GM23338 (cell line): ENCODE data around the gene OTOGL. TPM values are rescaled to one million over a fixed set of nuclear protein-coding genes. Genes with fewer than 3 reads are reported as not detected.

Experiments
- ATAC-seq: fragments of 200-7000 bp; cut with Tn5 transposase; 3 replicates; pipeline ENCODE4 v1.9.1; 2020
- DNase-seq: peaks from one replicate; pipeline ENCODE4 v3.0.0-alpha.2; 2015; ENCODE audit warnings: low spot score
- H2AFZ ChIP-seq: fragments of 200-600 bp; sonication (generic); 2 replicates; pipeline ENCODE4 v1.8.0; 2016; ENCODE audit warnings: antibody characterized with exemption, mild to moderate bottlenecking, moderate library complexity
- H3F3A ChIP-seq: fragments of 200-600 bp; sonication (generic); replicated peaks from 2 replicates; pipeline ENCODE4 v1.8.0; 2017; ENCODE audit warnings: antibody characterized with exemption, mixed run types, low read depth
- H3K27ac ChIP-seq: fragments of 200-600 bp; sonication (generic); 2 replicates; pipeline ENCODE4 v1.6.1; 2016; ENCODE audit warnings: low read depth
- H3K27me3 ChIP-seq: fragments of 200-600 bp; sonication (generic); 2 replicates; pipeline ENCODE4 v1.8.0; 2016; ENCODE audit warnings: mild to moderate bottlenecking, mixed run types, moderate library complexity; ENCODE audit not compliant: insufficient read depth
- H3K36me3 ChIP-seq: fragments of 200-600 bp; sonication (generic); 2 replicates; pipeline ENCODE4 v1.8.0; 2016; ENCODE audit warnings: mild to moderate bottlenecking; ENCODE audit not compliant: insufficient read depth
- H3K4me1 ChIP-seq: fragments of 200-600 bp; sonication (generic); 2 replicates; pipeline ENCODE4 v1.8.0; 2016; ENCODE audit warnings: mild to moderate bottlenecking, moderate library complexity; ENCODE audit not compliant: insufficient read depth
- H3K4me2 ChIP-seq: fragments of 200-600 bp; sonication (generic); 2 replicates; pipeline ENCODE4 v1.7.1; 2017; ENCODE audit warnings: mixed run types
- H3K4me3 ChIP-seq: fragments of 200-600 bp; sonication (generic); 2 replicates; pipeline ENCODE4 v1.6.1; 2016; ENCODE audit warnings: mixed run types
- H3K79me2 ChIP-seq: fragments of 200-600 bp; sonication (generic); replicated peaks from 2 replicates; pipeline ENCODE4 v1.8.0; 2017; ENCODE audit warnings: mild to moderate bottlenecking; ENCODE audit not compliant: insufficient read depth
- H3K9me2 ChIP-seq: fragments of 200-600 bp; sonication (generic); 2 replicates; pipeline ENCODE4 v1.8.0; 2017; ENCODE audit not compliant: insufficient read depth
- H4K20me1 ChIP-seq: fragments of 200-600 bp; sonication (generic); replicated peaks from 2 replicates; pipeline ENCODE4 v1.8.0; 2017; ENCODE audit warnings: mild to moderate bottlenecking; ENCODE audit not compliant: insufficient read depth
- H3K27ac Mint-ChIP-seq: 2 replicates; pipeline ENCODE4 v1.8.0; 2020; ENCODE audit warnings: inconsistent platforms, mild to moderate bottlenecking, moderate library complexity, mixed read lengths
- H3K27me3 Mint-ChIP-seq: 3 replicates; pipeline ENCODE4 v1.8.0; 2022; ENCODE audit warnings: low read depth, mild to moderate bottlenecking, moderate library complexity, mixed read lengths, inconsistent platforms; ENCODE audit not compliant: insufficient read depth, poor library complexity
- H3K36me3 Mint-ChIP-seq: 3 replicates; pipeline ENCODE4 v1.8.0; 2021; ENCODE audit warnings: low read depth, mild to moderate bottlenecking, inconsistent platforms, moderate library complexity, mixed read lengths
- H3K4me1 Mint-ChIP-seq: 3 replicates; pipeline ENCODE4 v1.8.0; 2020; ENCODE audit warnings: mild to moderate bottlenecking, inconsistent platforms, mixed read lengths
- H3K4me3 Mint-ChIP-seq: 3 replicates; pipeline ENCODE4 v1.8.0; 2021; ENCODE audit warnings: moderate library complexity, mild to moderate bottlenecking, inconsistent platforms, mixed read lengths
- H3K9me3 Mint-ChIP-seq: 3 replicates; pipeline ENCODE4 v1.8.0; 2020; ENCODE audit warnings: moderate library complexity, mild to moderate bottlenecking, inconsistent platforms, mixed read lengths
- CREB1 ChIP-seq: fragments of 250-450 bp; sonication (Bioruptor Pico); IDR thresholded peaks from 2 replicates; pipeline ENCODE4 v1.5.0; 2020; ENCODE audit warnings: low read depth, mild to moderate bottlenecking, moderate library complexity
- EZH2phosphoT487 ChIP-seq: fragments of 200-600 bp; sonication (generic); IDR thresholded peaks from one replicate; pipeline ENCODE4 v1.8.1; 2018; ENCODE audit warnings: antibody characterized with exemption; ENCODE audit not compliant: unreplicated experiment
- ZNF462 ChIP-seq: fragments of 250-450 bp; sonication (Bioruptor Pico); IDR thresholded peaks from 2 replicates; pipeline ENCODE4 v1.5.0; 2020; ENCODE audit warnings: mild to moderate bottlenecking, moderate library complexity
- polyA plus RNA-seq: library from polyadenylated mRNA; unstranded; fragments of >200 nt; fragmentation: Nextera tagmentation; extraction: Ambion mirVana; gene quantifications from 2 replicates; pipeline ENCODE4 v1.2.1, GENCODE V29; 2016
- total RNA-seq: library from RNA; depleted of rRNA; stranded (reverse); fragments of >200 nt; shearing (Covaris generic); gene quantifications from 2 replicates; pipeline ENCODE4 v1.2.3, GENCODE V29; 2014
- TF ChIP-seq, protein P1 (sequence below), 2 experiments: fragments of 200-600 bp in 1 of 2; sonication (generic) in 1 of 2; conservative IDR thresholded peaks; 2 replicates each; pipeline versions ENCODE4 v1.5.1 to v1.6.1; 2016 to 2017; ENCODE audit warnings: antibody characterized with exemption in 2 of 2, low read depth in 2 of 2, mild to moderate bottlenecking in 2 of 2, moderate library complexity in 1 of 2
- TF ChIP-seq, protein P2 (sequence below): IDR thresholded peaks from one replicate; pipeline ENCODE4 v1.6.1; 2018; ENCODE audit warnings: antibody characterized with exemption; ENCODE audit not compliant: unreplicated experiment

The OTOGL gene
- total and polyA plus RNA-seq, 2 experiments from 2014 or later: 0.36 to 0.66 TPM

- no peak for TF ChIP-seq ZNF462 (CRISPR knock-in tag)
Observed at GRCh38 chr12:80317307-80317706, 218.0 kb downstream of the OTOGL start (continued).

- Histone ChIP-seq H3K27ac (no peak overlapping the region), H2AFZ (peak overlapping the region; percentile 3; the same call in 1 of the 2 replicates), H3K4me1 (peaks cover 35% of the 10 kb centered on the region), H4K20me1 (no peaks in the 10 kb centered on the region), H3K36me3 (no peaks in the 10 kb centered on the region), H3K4me2 (peak overlapping the region; percentile 19), H3K9me2 (no peaks in the 10 kb centered on the region), H3F3A (no peaks in the 10 kb centered on the region), H3K79me2 (no peaks in the 10 kb centered on the region), H3K27me3 (no peaks in the 10 kb centered on the region), H3K4me3 (no peak overlapping the region)
- peaks cover 42% of the 10 kb centered on the region for H3K4me1 Mint-ChIP-seq
- H3K27ac Mint-ChIP-seq: no peak overlapping the region
- no peak overlapping the region for H3K4me3 Mint-ChIP-seq
- ATAC-seq: 0 out of 3 replicates have a peak, but pooled peaks have one; percentile 22
- DNase-seq: no peak
- no peaks in the 10 kb centered on the region for H3K9me3 Mint-ChIP-seq
- TF ChIP-seq EZH2phosphoT487: no peak
- no peak for TF ChIP-seq CREB1 (CRISPR knock-in tag)
- TF ChIP-seq, protein P1, sequence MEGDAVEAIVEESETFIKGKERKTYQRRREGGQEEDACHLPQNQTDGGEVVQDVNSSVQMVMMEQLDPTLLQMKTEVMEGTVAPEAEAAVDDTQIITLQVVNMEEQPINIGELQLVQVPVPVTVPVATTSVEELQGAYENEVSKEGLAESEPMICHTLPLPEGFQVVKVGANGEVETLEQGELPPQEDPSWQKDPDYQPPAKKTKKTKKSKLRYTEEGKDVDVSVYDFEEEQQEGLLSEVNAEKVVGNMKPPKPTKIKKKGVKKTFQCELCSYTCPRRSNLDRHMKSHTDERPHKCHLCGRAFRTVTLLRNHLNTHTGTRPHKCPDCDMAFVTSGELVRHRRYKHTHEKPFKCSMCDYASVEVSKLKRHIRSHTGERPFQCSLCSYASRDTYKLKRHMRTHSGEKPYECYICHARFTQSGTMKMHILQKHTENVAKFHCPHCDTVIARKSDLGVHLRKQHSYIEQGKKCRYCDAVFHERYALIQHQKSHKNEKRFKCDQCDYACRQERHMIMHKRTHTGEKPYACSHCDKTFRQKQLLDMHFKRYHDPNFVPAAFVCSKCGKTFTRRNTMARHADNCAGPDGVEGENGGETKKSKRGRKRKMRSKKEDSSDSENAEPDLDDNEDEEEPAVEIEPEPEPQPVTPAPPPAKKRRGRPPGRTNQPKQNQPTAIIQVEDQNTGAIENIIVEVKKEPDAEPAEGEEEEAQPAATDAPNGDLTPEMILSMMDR (conservative IDR thresholded peaks at IDR 0.05; ENCODE audit: low read depth in 2 of 2): no peak
- TF ChIP-seq, protein P2, sequence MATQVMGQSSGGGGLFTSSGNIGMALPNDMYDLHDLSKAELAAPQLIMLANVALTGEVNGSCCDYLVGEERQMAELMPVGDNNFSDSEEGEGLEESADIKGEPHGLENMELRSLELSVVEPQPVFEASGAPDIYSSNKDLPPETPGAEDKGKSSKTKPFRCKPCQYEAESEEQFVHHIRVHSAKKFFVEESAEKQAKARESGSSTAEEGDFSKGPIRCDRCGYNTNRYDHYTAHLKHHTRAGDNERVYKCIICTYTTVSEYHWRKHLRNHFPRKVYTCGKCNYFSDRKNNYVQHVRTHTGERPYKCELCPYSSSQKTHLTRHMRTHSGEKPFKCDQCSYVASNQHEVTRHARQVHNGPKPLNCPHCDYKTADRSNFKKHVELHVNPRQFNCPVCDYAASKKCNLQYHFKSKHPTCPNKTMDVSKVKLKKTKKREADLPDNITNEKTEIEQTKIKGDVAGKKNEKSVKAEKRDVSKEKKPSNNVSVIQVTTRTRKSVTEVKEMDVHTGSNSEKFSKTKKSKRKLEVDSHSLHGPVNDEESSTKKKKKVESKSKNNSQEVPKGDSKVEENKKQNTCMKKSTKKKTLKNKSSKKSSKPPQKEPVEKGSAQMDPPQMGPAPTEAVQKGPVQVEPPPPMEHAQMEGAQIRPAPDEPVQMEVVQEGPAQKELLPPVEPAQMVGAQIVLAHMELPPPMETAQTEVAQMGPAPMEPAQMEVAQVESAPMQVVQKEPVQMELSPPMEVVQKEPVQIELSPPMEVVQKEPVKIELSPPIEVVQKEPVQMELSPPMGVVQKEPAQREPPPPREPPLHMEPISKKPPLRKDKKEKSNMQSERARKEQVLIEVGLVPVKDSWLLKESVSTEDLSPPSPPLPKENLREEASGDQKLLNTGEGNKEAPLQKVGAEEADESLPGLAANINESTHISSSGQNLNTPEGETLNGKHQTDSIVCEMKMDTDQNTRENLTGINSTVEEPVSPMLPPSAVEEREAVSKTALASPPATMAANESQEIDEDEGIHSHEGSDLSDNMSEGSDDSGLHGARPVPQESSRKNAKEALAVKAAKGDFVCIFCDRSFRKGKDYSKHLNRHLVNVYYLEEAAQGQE: no peak
- H3K27me3 Mint-ChIP-seq: peaks cover 2% of the 10 kb centered on the region
- no peaks in the 10 kb centered on the region for H3K36me3 Mint-ChIP-seq
Observed at GRCh38 chr12:80317899-80318298, 218.6 kb downstream of the OTOGL start.
